ENCODE data around the gene C21orf91.

The C21orf91 gene

DNA sequence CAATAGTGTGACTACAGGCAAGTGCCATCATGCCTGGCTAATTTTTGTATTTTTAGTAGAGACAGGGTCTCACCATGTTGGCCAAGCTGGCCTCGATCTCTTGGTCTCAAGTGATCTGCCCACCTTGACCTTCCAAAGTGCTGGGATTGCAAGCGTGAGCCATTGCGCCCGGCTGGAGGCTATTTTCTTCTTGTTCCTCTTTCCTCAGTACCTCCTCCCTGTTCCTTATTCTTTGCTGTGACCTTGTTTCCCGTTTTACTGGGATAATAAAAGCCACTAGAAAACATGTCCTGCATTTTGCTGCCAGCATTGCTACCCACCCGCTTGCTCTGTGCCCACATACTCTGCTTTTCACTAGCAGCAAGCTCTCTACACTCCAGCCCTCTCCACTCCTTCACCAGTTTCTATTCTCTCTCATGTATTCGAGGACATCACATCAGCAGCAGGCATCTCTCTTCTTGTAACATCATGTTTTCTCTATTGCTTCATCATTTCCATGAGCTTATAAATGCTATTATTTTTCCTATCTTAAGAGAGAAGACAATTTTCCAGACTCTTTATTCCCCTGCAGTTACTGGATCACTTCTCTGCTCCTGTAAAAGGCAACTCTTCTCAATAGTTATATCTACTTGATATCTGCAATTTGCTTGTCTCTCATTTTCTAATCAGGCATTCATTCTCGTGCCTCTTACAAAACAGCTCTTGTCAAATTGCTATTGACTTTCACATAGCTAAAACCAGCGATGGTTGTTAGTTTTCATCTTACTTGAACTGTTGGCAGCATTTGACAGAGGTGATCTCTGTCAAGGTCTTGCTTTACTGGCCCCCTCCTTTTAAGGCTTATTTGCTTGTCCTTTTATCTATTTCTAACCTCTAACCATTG lies 34.5 kb upstream of the C21orf91 start:
- no peak for TF ChIP-seq RARB (CRISPR knock-in tag; IDR thresholded peaks at IDR 0.05)
- TF ChIP-seq, protein P1, sequence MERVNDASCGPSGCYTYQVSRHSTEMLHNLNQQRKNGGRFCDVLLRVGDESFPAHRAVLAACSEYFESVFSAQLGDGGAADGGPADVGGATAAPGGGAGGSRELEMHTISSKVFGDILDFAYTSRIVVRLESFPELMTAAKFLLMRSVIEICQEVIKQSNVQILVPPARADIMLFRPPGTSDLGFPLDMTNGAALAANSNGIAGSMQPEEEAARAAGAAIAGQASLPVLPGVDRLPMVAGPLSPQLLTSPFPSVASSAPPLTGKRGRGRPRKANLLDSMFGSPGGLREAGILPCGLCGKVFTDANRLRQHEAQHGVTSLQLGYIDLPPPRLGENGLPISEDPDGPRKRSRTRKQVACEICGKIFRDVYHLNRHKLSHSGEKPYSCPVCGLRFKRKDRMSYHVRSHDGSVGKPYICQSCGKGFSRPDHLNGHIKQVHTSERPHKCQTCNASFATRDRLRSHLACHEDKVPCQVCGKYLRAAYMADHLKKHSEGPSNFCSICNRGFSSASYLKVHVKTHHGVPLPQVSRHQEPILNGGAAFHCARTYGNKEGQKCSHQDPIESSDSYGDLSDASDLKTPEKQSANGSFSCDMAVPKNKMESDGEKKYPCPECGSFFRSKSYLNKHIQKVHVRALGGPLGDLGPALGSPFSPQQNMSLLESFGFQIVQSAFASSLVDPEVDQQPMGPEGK (CRISPR knock-in tag; IDR thresholded peaks at IDR 0.05; ENCODE audit: borderline replicate concordance): no peak
- no peak for TF ChIP-seq ZC3H10 (CRISPR knock-in tag; IDR thresholded peaks at IDR 0.05)
- TF ChIP-seq ESRRG (CRISPR knock-in tag; IDR thresholded peaks at IDR 0.05): no peak
- TF ChIP-seq TCF4 (CRISPR knock-in tag; IDR thresholded peaks at IDR 0.05; ENCODE audit: borderline replicate concordance): no peak
- TF ChIP-seq, protein P2, sequence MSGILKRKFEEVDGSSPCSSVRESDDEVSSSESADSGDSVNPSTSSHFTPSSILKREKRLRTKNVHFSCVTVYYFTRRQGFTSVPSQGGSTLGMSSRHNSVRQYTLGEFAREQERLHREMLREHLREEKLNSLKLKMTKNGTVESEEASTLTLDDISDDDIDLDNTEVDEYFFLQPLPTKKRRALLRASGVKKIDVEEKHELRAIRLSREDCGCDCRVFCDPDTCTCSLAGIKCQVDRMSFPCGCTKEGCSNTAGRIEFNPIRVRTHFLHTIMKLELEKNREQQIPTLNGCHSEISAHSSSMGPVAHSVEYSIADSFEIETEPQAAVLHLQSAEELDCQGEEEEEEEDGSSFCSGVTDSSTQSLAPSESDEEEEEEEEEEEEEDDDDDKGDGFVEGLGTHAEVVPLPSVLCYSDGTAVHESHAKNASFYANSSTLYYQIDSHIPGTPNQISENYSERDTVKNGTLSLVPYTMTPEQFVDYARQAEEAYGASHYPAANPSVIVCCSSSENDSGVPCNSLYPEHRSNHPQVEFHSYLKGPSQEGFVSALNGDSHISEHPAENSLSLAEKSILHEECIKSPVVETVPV (CRISPR knock-in tag; IDR thresholded peaks at IDR 0.05): no peak
- no peak for TF ChIP-seq CSDC2 (CRISPR knock-in tag; IDR thresholded peaks at IDR 0.05)
- TF ChIP-seq ZNF70 (CRISPR knock-in tag; IDR thresholded peaks at IDR 0.05): no peak
- TF ChIP-seq ZFP30 (CRISPR knock-in tag; IDR thresholded peaks at IDR 0.05): no peak
- no peak for ATAC-seq

DNA sequence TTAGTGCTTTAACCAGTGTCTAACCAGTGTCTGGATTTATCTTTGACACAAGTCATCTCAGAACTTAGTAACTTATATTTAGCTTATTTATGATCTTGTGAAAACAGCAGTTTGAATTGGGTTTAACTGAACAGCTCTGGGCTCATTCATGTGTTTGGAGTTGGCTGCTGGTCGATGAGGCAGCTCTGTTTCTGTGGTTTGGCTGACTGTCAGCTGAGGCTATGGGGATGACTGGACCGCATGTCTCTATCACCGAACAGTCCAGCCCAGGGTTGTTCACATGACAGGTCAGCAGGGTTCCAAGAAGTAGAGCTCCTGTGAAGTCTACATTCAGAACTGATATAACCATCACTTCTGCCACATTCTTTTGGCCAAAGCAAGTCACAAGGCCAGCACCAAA lies 29.1 kb upstream of the C21orf91 start:
- ATAC-seq: peak; percentile 94
- TF ChIP-seq TCF4 (CRISPR knock-in tag; IDR thresholded peaks at IDR 0.05; ENCODE audit: borderline replicate concordance) (no peak), SNAI2 (CRISPR knock-in tag; IDR thresholded peaks at IDR 0.05) (no peak), ZC3H10 (CRISPR knock-in tag; IDR thresholded peaks at IDR 0.05) (no peak), ZFP30 (CRISPR knock-in tag; IDR thresholded peaks at IDR 0.05) (no peak), ESRRG (CRISPR knock-in tag; IDR thresholded peaks at IDR 0.05) (no peak), ZNF565 (CRISPR knock-in tag; conservative IDR thresholded peaks at IDR 0.05; ENCODE audit: low read depth) (no peak), BACH2 (CRISPR knock-in tag; IDR thresholded peaks at IDR 0.05; ENCODE audit: borderline replicate concordance) (no peak), RARB (CRISPR knock-in tag; IDR thresholded peaks at IDR 0.05) (no peak), GLIS3 (CRISPR knock-in tag; IDR thresholded peaks at IDR 0.05) (no peak), ZNF8 (CRISPR knock-in tag; IDR thresholded peaks at IDR 0.05) (no peak), PPARA (CRISPR knock-in tag; IDR thresholded peaks at IDR 0.05; ENCODE audit: borderline replicate concordance) (no peak), TOX (CRISPR knock-in tag; IDR thresholded peaks at IDR 0.05; ENCODE audit: borderline replicate concordance) (no peak), ARNTL (CRISPR knock-in tag; IDR thresholded peaks at IDR 0.05; ENCODE audit: borderline replicate concordance, low read depth) (no peak), ZNF70 (CRISPR knock-in tag; IDR thresholded peaks at IDR 0.05) (no peak), ISL1 (CRISPR knock-in tag; IDR thresholded peaks at IDR 0.05) (no peak)
- TF ChIP-seq, protein P3, sequence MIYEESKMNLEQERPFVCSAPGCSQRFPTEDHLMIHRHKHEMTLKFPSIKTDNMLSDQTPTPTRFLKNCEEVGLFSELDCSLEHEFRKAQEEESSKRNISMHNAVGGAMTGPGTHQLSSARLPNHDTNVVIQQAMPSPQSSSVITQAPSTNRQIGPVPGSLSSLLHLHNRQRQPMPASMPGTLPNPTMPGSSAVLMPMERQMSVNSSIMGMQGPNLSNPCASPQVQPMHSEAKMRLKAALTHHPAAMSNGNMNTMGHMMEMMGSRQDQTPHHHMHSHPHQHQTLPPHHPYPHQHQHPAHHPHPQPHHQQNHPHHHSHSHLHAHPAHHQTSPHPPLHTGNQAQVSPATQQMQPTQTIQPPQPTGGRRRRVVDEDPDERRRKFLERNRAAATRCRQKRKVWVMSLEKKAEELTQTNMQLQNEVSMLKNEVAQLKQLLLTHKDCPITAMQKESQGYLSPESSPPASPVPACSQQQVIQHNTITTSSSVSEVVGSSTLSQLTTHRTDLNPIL (CRISPR knock-in tag; IDR thresholded peaks at IDR 0.05; ENCODE audit: low read depth): no peak
- TF ChIP-seq, protein P4, sequence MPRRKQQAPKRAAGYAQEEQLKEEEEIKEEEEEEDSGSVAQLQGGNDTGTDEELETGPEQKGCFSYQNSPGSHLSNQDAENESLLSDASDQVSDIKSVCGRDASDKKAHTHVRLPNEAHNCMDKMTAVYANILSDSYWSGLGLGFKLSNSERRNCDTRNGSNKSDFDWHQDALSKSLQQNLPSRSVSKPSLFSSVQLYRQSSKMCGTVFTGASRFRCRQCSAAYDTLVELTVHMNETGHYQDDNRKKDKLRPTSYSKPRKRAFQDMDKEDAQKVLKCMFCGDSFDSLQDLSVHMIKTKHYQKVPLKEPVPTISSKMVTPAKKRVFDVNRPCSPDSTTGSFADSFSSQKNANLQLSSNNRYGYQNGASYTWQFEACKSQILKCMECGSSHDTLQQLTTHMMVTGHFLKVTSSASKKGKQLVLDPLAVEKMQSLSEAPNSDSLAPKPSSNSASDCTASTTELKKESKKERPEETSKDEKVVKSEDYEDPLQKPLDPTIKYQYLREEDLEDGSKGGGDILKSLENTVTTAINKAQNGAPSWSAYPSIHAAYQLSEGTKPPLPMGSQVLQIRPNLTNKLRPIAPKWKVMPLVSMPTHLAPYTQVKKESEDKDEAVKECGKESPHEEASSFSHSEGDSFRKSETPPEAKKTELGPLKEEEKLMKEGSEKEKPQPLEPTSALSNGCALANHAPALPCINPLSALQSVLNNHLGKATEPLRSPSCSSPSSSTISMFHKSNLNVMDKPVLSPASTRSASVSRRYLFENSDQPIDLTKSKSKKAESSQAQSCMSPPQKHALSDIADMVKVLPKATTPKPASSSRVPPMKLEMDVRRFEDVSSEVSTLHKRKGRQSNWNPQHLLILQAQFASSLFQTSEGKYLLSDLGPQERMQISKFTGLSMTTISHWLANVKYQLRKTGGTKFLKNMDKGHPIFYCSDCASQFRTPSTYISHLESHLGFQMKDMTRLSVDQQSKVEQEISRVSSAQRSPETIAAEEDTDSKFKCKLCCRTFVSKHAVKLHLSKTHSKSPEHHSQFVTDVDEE (CRISPR knock-in tag; IDR thresholded peaks at IDR 0.05): no peak
- TF ChIP-seq, protein P5, sequence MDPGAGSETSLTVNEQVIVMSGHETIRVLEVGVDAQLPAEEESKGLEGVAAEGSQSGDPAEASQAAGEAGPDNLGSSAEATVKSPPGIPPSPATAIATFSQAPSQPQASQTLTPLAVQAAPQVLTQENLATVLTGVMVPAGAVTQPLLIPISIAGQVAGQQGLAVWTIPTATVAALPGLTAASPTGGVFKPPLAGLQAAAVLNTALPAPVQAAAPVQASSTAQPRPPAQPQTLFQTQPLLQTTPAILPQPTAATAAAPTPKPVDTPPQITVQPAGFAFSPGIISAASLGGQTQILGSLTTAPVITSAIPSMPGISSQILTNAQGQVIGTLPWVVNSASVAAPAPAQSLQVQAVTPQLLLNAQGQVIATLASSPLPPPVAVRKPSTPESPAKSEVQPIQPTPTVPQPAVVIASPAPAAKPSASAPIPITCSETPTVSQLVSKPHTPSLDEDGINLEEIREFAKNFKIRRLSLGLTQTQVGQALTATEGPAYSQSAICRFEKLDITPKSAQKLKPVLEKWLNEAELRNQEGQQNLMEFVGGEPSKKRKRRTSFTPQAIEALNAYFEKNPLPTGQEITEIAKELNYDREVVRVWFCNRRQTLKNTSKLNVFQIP (CRISPR knock-in tag; IDR thresholded peaks at IDR 0.05; ENCODE audit: borderline replicate concordance, low read depth): no peak
- TF ChIP-seq, protein P2 (CRISPR knock-in tag; IDR thresholded peaks at IDR 0.05): no peak
- TF ChIP-seq, protein P1 (CRISPR knock-in tag; IDR thresholded peaks at IDR 0.05; ENCODE audit: borderline replicate concordance): no peak

Measured in SK-N-SH treated with all-trans-retinoic acid at 6 μM for 48 hours (cell line).